Mucosa of rectum (tissue), 2 donors: ENCODE results near the gene ADAM15.

ENCODE experiments used
- H3K27ac ChIP-seq, 2 donors: one replicate each; pipeline ENCODE4 v1.7.0; 2013; ENCODE audit warnings: inconsistent platforms in 2 of 2, low read depth in 2 of 2, low read length in 2 of 2
- H3K27me3 ChIP-seq, 2 donors: one replicate each; pipeline ENCODE4 v1.7.0; 2013; ENCODE audit warnings: low read length in 2 of 2; ENCODE audit not compliant: control insufficient read depth in 2 of 2, insufficient read depth in 2 of 2
- H3K36me3 ChIP-seq, 2 donors: one replicate each; pipeline ENCODE4 v1.7.0; 2013; ENCODE audit warnings: low read length in 2 of 2; ENCODE audit not compliant: control insufficient read depth in 2 of 2, insufficient read depth in 2 of 2
- H3K4me1 ChIP-seq, 2 donors: one replicate each; pipeline ENCODE4 v1.7.0; 2013; ENCODE audit warnings: low read length in 2 of 2, mild to moderate bottlenecking in 1 of 2; ENCODE audit not compliant: control insufficient read depth in 2 of 2, insufficient read depth in 2 of 2
- H3K4me3 ChIP-seq, 2 donors: one replicate each; pipeline ENCODE4 v1.7.0; 2013; ENCODE audit warnings: low read length in 2 of 2
- H3K9ac ChIP-seq, 2 donors: one replicate each; pipeline ENCODE4 v1.7.0; 2013; ENCODE audit warnings: low read length in 2 of 2, low read depth in 1 of 2, mild to moderate bottlenecking in 1 of 2
- H3K9me3 ChIP-seq, 2 donors: one replicate each; pipeline ENCODE4 v1.7.0; 2013; ENCODE audit warnings: low read length in 2 of 2; ENCODE audit not compliant: control insufficient read depth in 2 of 2
- donor health status: healthy.
- donor health status: Normal muscosa, but diverticular disease.

ADAM15 gene

DNA sequence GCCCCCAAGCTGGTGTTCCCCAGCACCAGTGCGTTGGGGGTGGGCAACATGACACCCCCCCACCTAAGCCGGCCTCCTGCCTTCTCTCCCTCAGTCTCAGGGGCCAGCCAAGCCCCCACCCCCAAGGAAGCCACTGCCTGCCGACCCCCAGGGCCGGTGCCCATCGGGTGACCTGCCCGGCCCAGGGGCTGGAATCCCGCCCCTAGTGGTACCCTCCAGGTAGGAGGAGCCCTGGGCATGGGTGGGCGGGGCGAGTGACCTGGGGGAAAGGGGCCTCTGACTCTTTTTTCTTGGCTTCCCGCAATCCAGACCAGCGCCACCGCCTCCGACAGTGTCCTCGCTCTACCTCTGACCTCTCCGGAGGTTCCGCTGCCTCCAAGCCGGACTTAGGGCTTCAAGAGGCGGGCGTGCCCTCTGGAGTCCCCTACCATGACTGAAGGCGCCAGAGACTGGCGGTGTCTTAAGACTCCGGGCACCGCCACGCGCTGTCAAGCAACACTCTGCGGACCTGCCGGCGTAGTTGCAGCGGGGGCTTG lies 11.1 kb downstream of the ADAM15 start:
- Histone ChIP-seq H3K36me3 (peaks cover 20% of the 10 kb centered on the region in 2 donors), H3K4me3 (peak overlapping the region in 1 of 2 donors; percentile 86), H3K27me3 (no peaks in the 10 kb centered on the region), H3K9ac (peak overlapping the region in 1 of 2 donors; percentile 84), H3K27ac (peak overlapping the region; percentile 93 to 94), H3K9me3 (no peaks in the 10 kb centered on the region), H3K4me1 (peaks cover 32 to 35% of the 10 kb centered on the region in 2 donors)

DNA sequence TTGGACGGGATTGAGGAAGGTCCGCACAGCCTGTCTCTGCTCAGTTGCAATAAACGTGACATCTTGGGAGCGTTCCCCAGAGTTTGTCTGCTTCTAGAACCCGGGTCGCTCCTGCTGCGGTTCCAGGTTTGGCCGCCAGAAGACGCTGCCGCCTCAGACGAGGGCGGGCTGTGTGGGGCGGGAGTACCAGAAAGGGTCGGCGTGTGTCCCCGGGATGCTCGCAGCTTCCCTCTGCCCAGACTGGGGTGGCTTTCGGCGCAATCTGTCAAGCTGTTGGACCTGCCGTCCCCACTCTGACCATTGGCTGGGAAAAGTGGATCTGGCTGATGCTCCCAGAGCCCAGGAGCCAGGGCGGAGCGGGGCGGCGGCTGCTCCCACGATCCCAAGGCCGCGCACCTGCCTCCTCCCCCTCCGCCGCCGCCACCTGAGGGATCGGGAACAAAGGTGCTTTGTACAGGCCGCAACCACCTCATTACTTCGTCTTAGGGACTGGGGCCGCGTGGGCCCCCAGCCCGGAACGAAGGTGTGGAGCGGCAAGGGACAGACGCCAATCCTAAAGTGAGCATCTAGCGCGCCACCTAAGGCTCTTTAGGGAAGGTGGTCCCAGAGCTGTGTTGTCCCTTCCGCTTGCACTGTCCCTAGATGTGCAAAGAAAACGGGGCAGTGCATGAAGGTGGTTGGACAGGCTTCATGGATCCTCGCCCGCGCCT lies 11.7 kb downstream of the ADAM15 start:
- peaks cover 15 to 19% of the 10 kb centered on the region in 2 donors for H3K36me3 ChIP-seq
- peak overlapping the region; percentile 93 to 94 for H3K27ac ChIP-seq
- H3K4me1 ChIP-seq, result peaks cover 32 to 35% of the 10 kb centered on the region in 2 donors
- H3K9ac ChIP-seq, result peak overlapping the region; percentile 76 to 84
- no peaks in the 10 kb centered on the region for H3K27me3 ChIP-seq
- no peaks in the 10 kb centered on the region for H3K9me3 ChIP-seq
- peak overlapping the region; percentile 81 to 86 for H3K4me3 ChIP-seq

DNA sequence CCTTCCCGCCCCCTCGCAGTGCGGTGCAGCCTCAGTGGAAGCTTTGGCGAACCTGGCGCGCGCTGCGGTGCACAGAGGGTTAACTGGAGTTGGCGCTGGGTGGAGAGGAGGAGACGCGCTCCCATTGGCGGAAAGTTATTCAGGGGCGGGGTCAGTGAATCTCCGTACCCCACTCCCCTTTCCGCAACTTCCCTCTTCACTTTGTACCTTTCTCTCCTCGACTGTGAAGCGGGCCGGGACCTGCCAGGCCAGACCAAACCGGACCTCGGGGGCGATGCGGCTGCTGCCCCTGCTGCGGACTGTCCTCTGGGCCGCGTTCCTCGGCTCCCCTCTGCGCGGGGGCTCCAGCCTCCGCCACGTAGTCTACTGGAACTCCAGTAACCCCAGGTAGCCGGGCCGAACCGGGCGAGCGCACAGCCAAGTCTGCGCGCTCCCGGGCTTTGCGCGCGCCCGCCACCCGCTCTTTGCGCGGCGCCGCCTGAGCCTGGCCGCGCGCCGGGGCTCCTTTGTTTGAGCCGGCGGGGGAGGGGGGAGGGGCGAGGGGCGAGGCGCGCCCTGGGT lies 12.5 kb downstream of the ADAM15 start, which contains the start of gene EFNA4:
Gene EFNA4, plus strand, starts transcription at position 191 of the 561 bp plus-strand sequence. Its CDS starts 84 bp downstream, at position 275.
- H3K36me3 ChIP-seq, result peaks cover 13 to 15% of the 10 kb centered on the region in 2 donors
- peak within 1 kb of the TSS; percentile 81 to 86 for H3K4me3 ChIP-seq
- peak within 1 kb of the TSS; percentile 93 to 94 for H3K27ac ChIP-seq
- no peaks in the 10 kb centered on the region for H3K9me3 ChIP-seq
- no peaks in the 10 kb centered on the region for H3K27me3 ChIP-seq
- peaks cover 32 to 35% of the 10 kb centered on the region in 2 donors for H3K4me1 ChIP-seq
- peak within 1 kb of the TSS; percentile 76 to 84 for H3K9ac ChIP-seq

DNA sequence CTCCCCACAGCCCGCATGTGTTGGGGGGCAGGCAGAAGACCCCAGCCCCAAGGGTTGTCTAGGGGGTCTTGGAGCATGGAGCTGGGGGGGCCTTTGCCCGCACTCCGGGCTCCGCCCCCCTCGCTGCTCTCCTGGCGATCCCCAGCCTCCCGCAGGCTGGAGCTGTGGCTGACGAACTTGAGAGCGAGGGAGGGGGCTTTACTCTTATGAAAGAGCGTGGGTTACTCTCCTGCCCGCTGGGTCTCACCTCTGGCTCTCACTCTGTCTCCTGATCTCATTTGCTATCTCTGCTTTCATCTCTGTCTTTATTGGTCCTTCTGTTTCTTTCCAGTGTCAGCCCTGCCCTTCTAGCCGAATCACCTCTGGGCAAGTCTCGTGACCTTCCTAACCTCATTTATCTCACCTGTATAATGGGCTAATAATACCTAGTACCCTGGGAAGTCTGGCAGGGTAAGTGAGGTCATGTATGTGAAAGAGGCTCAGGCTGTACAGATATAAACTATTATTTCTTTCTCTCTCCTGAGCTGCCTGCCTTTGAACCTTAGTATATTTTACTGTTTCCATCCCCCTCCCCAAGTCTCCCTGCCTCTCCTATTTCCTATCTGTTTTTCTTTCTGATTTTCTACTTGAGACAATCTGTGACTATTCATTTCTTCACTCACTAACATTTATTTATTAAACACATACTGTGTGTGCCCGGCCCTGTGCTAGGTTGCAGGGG lies 13.2 kb downstream of the ADAM15 start:
- Histone ChIP-seq H3K9me3 (no peaks in the 10 kb centered on the region), H3K4me3 (peak overlapping the region; percentile 81 to 86), H3K36me3 (peaks cover 17 to 21% of the 10 kb centered on the region in 2 donors), H3K9ac (peak overlapping the region; percentile 76 to 84), H3K4me1 (peaks cover 32 to 35% of the 10 kb centered on the region in 2 donors), H3K27ac (peak overlapping the region; percentile 93 to 94), H3K27me3 (no peaks in the 10 kb centered on the region)

DNA sequence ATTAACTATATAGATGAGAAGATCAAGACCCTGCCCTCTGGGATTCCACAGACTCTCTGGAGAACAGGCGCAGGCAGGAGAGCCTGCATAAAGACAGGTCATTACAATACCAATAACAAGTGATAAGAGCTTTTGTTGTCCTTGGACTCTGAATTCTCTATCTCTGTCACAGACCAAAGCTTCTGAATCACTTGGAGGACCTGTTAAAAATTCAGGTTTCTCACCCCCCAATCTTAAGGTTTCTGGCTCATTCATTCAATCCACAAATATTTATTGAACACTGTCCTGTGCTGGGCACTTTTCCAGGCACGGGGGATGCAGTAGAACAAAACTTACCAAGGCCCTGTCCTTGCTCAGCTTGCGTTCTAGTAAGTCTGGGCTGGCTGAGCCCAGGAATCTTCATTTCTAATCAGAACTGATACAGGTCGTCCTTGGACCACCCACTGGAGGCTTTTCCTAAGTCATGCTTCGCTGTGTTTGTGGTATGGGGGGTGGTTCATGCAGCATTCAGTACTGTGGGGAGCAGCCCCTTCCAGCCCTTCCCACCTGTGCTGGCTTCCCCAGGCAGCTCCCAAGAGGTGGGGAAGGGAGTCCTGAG lies 13.8 kb downstream of the ADAM15 start:
- peaks cover 32 to 40% of the 10 kb centered on the region in 2 donors for H3K4me1 ChIP-seq
- H3K27ac ChIP-seq, result no peak overlapping the region
- H3K27me3 ChIP-seq, result no peaks in the 10 kb centered on the region
- H3K36me3 ChIP-seq, result peaks cover 12 to 21% of the 10 kb centered on the region in 2 donors
- H3K4me3 ChIP-seq, result peak overlapping the region; percentile 81 to 86
- peak overlapping the region in 1 of 2 donors; percentile 84 for H3K9ac ChIP-seq
- no peaks in the 10 kb centered on the region for H3K9me3 ChIP-seq

DNA sequence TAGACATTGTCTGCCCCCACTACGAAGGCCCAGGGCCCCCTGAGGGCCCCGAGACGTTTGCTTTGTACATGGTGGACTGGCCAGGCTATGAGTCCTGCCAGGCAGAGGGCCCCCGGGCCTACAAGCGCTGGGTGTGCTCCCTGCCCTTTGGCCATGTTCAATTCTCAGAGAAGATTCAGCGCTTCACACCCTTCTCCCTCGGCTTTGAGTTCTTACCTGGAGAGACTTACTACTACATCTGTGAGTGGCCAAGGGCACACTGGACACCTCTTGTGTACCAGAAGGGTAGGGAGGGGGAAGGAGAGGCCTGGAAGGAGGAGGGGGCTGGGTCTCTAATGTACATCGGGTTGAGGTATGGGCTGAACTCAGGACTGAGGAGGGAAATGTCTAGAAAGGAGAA lies 15.7 kb downstream of the ADAM15 start:
- Histone ChIP-seq H3K9me3 (no peaks in the 10 kb centered on the region), H3K4me1 (peaks cover 40 to 43% of the 10 kb centered on the region in 2 donors), H3K4me3 (no peak overlapping the region), H3K36me3 (peaks cover 7 to 21% of the 10 kb centered on the region in 2 donors), H3K9ac (no peak overlapping the region), H3K27ac (no peak overlapping the region), H3K27me3 (no peaks in the 10 kb centered on the region)

DNA sequence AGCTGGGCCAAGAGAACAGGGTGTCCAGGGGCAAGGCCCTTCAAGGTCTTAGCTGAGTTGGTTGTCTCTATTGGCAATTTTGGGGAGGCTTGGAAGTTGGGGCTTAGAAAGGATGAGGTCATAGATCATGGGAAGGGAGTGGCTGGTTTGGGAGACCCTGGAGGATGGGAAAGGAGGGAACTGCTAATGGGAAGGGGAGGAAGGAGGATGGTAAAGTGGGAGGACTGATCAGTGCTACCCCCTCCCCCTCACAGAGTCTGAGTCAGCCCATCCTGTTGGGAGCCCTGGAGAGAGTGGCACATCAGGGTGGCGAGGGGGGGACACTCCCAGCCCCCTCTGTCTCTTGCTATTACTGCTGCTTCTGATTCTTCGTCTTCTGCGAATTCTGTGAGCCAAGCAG lies 17.5 kb downstream of the ADAM15 start:
- Histone ChIP-seq H3K9ac (no peak overlapping the region), H3K27me3 (no peaks in the 10 kb centered on the region), H3K4me1 (peaks cover 24 to 26% of the 10 kb centered on the region in 2 donors), H3K36me3 (peaks cover 7 to 21% of the 10 kb centered on the region in 2 donors), H3K9me3 (no peaks in the 10 kb centered on the region), H3K4me3 (no peak overlapping the region), H3K27ac (no peak overlapping the region)

DNA sequence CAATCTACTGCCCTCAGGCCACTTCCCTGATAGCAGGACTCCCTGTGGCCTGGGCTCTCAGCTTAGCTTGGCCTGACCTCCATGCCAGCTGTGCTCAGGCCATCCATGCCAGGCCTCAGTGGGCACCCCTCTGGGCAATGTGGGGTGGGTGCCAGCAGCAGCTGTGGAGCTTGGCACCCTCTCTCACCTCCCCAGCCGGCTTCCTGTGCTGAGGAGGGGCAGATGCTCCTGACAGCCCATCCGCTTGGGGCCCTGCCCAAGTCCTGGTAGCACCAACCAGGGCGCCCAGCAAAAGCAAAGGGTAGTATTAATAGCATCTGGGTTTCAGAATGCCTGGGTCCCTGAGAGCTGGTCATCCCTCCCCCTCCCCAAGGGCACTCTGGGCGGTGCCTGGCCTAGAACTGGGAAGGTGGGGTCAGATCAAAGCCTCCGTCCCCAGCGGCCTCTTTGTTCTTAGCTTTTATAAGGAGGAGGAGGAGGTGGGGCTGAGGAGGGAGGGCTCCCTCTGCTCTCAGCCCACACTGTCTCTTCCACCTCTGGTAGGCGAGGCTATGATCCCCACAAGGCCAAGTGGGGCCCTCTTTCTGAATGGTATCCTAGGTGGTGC lies 18.5 kb downstream of the ADAM15 start:
- peak overlapping the region in 1 of 2 donors; percentile 59 for H3K27ac ChIP-seq
- H3K36me3 ChIP-seq, result peaks cover 7 to 21% of the 10 kb centered on the region in 2 donors
- H3K9ac ChIP-seq, result peak overlapping the region in 1 of 2 donors; percentile 31
- no peak overlapping the region for H3K4me3 ChIP-seq
- H3K4me1 ChIP-seq, result peaks cover 19 to 22% of the 10 kb centered on the region in 2 donors
- no peaks in the 10 kb centered on the region for H3K9me3 ChIP-seq
- H3K27me3 ChIP-seq, result no peaks in the 10 kb centered on the region

DNA sequence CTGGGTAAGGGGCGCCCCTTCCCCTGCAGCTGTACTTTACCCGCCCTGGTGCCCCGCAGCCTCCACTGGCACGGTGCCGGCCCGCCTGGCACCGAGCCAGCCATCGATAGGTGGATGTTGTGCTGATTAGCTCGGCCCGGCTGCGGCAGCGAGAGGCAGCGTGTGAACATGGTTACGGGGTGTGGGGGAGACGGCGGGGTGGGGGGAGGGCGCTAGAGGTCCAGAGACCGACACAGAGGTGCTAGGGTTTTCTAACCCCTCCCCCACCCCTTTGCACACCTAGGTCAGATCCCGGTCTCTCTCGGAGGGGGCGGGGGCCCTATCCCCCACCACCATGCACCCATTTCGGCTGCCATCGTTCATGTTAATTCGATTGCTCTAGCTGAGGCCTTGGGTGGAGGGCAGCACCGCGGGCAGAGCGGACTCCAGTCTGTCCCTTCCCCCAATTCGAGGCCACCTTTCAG lies 19.1 kb downstream of the ADAM15 start:
- Histone ChIP-seq H3K9me3 (no peaks in the 10 kb centered on the region), H3K4me1 (peaks cover 16 to 17% of the 10 kb centered on the region in 2 donors), H3K27me3 (no peaks in the 10 kb centered on the region), H3K4me3 (peak overlapping the region; percentile 65 to 72), H3K27ac (peak overlapping the region; percentile 59 to 67), H3K9ac (peak overlapping the region; percentile 73 to 77), H3K36me3 (peaks cover 7 to 21% of the 10 kb centered on the region in 2 donors)
